CD14-positive monocyte (primary cell): ENCODE data around the gene TMEM30B. TPM values are rescaled to one million over a fixed set of nuclear protein-coding genes. Genes with fewer than 3 reads are reported as not detected.

ENCODE experiments used
- DNase-seq, 3 donors: peaks; one replicate each; pipeline ENCODE4 v3.0.0-alpha.2; 2011 to 2022
- H2AFZ ChIP-seq: 2 replicates; pipeline ENCODE4 v1.6.0; 2012; ENCODE audit warnings: mild to moderate bottlenecking, low read depth, low read length, inconsistent platforms; ENCODE audit not compliant: insufficient read depth, poor library complexity, severe bottlenecking
- H3K27ac ChIP-seq, 2 donors: 1 replicate in 1 of 2; 2 replicates in 1 of 2; pipeline ENCODE4 v1.5.1; 2012 to 2013; ENCODE audit warnings: low read length in 2 of 2, control low read depth in 1 of 2, inconsistent platforms in 1 of 2, low read depth in 1 of 2, mild to moderate bottlenecking in 1 of 2
- H3K27me3 ChIP-seq, 2 donors: one replicate each; pipeline versions ENCODE4 v1.6.0 to v1.6.1; 2011 to 2013; ENCODE audit warnings: low read length in 2 of 2; ENCODE audit not compliant: control insufficient read depth in 2 of 2, insufficient read depth in 2 of 2
- H3K36me3 ChIP-seq, 2 donors: replicated peaks in 1 of 2; 1 replicate in 1 of 2; 2 replicates in 1 of 2; pipeline versions ENCODE4 v1.5.1 to v1.6.1; 2012 to 2013; ENCODE audit warnings: low read length in 2 of 2, control low read depth in 1 of 2, inconsistent platforms in 1 of 2, mild to moderate bottlenecking in 1 of 2; ENCODE audit not compliant: insufficient read depth in 2 of 2, control insufficient read depth in 1 of 2
- H3K4me1 ChIP-seq, 2 donors: 1 replicate in 1 of 2; 2 replicates in 1 of 2; pipeline versions ENCODE4 v1.5.1 to v1.6.1; 2012 to 2013; ENCODE audit warnings: low read length in 2 of 2, control low read depth in 1 of 2, inconsistent platforms in 1 of 2, mild to moderate bottlenecking in 1 of 2, moderate library complexity in 1 of 2; ENCODE audit not compliant: insufficient read depth in 2 of 2, control insufficient read depth in 1 of 2
- H3K4me2 ChIP-seq: replicated peaks from 2 replicates; pipeline ENCODE3; 2012; ENCODE audit warnings: low read length, moderate library complexity, mild to moderate bottlenecking; ENCODE audit not compliant: poor library complexity, severe bottlenecking; ENCODE audit errors: extremely low read depth
- H3K4me3 ChIP-seq, 3 experiments: fragments of 200-600 bp in 1 of 3; sonication (generic) in 1 of 3; replicated peaks in 1 of 3; 1 replicate in 2 of 3; 2 replicates in 1 of 3; pipeline ENCODE4 v1.5.1; 2011 to 2013; ENCODE audit warnings: low read length in 3 of 3, mild to moderate bottlenecking in 3 of 3, control low read depth in 2 of 3, low read depth in 2 of 3, inconsistent platforms in 1 of 3, moderate library complexity in 1 of 3
- H3K79me2 ChIP-seq: 2 replicates; pipeline ENCODE4 v1.6.0; 2012; ENCODE audit warnings: mild to moderate bottlenecking, control low read depth, inconsistent platforms, low read length, moderate library complexity; ENCODE audit not compliant: insufficient read depth
- H3K9ac ChIP-seq: 2 replicates; pipeline ENCODE4 v1.6.0; 2017; ENCODE audit warnings: low read length, mild to moderate bottlenecking; ENCODE audit not compliant: insufficient read depth, poor library complexity, severe bottlenecking
- H3K9me3 ChIP-seq, 2 donors: replicated peaks in 1 of 2; 1 replicate in 1 of 2; 2 replicates in 1 of 2; pipeline versions ENCODE4 v1.5.1 to v1.6.1; 2012 to 2013; ENCODE audit warnings: low read length in 2 of 2, control low read depth in 1 of 2; ENCODE audit not compliant: control insufficient read depth in 1 of 2, insufficient read depth in 1 of 2
- H4K20me1 ChIP-seq: 2 replicates; pipeline ENCODE4 v1.6.0; 2012; ENCODE audit warnings: mild to moderate bottlenecking, low read length, control low read depth, moderate library complexity; ENCODE audit not compliant: insufficient read depth
- H3K27ac Mint-ChIP-seq, 7 donors: one replicate each; pipeline ENCODE4 v1.8.0; 2020; ENCODE audit warnings: mild to moderate bottlenecking in 7 of 7, mixed read lengths in 7 of 7, moderate library complexity in 6 of 7, inconsistent platforms in 2 of 7
- H3K27me3 Mint-ChIP-seq, 3 donors: one replicate each; pipeline ENCODE4 v1.8.0; 2021 to 2022; ENCODE audit warnings: low read depth in 3 of 3, mild to moderate bottlenecking in 3 of 3, mixed read lengths in 3 of 3, moderate library complexity in 3 of 3, inconsistent platforms in 1 of 3
- H3K36me3 Mint-ChIP-seq, 2 donors: one replicate each; pipeline ENCODE4 v1.8.0; 2020; ENCODE audit warnings: mixed read lengths in 2 of 2, inconsistent platforms in 1 of 2, mild to moderate bottlenecking in 1 of 2
- H3K4me1 Mint-ChIP-seq: one replicate; pipeline ENCODE4 v1.8.0; 2020; ENCODE audit warnings: mild to moderate bottlenecking, mixed read lengths
- H3K4me3 Mint-ChIP-seq, 2 donors: one replicate each; pipeline ENCODE4 v1.8.0; 2020; ENCODE audit warnings: mild to moderate bottlenecking in 2 of 2, mixed read lengths in 2 of 2, moderate library complexity in 1 of 2
- H3K9me3 Mint-ChIP-seq, 7 donors: one replicate each; pipeline ENCODE4 v1.8.0; 2020 to 2022; ENCODE audit warnings: mixed read lengths in 7 of 7, mild to moderate bottlenecking in 6 of 7, moderate library complexity in 6 of 7, inconsistent platforms in 2 of 7
- WGBS: methylation state at CpG from one replicate; pipeline ENCODE4 v1.1.5; 2013; ENCODE audit warnings: missing lambda C conversion rate; ENCODE audit not compliant: insufficient coverage; 5-methylcytosine and 5-hydroxymethylcytosine counted together
- intact Hi-C, 2 donors: fragments of 100-400 bp; cut with micrococcal nuclease; formaldehyde crosslinking; loops; one replicate each; pipeline versions ENCODE4 v1.15.0 to v1.15.1; 2023
- polyA plus RNA-seq, 3 donors: library from polyadenylated mRNA; depleted of rRNA in 1 of 3; unstranded in 2 of 3; stranded (reverse) in 1 of 3; fragments of 300-500 nt in 2 of 3; fragments of >200 nt in 1 of 3; fragmentation: Illumina TruSeq in 2 of 3; gene quantifications; 1 replicate in 2 of 3; 2 replicates in 1 of 3; pipeline ENCODE4 v1.2.3, GENCODE V29; 2012 to 2021
- TF ChIP-seq, protein P1 (sequence below): fragments of 200-600 bp; IDR thresholded peaks from one replicate; pipeline ENCODE4 v1.8.0; 2022; ENCODE audit warnings: antibody characterized with exemption, mild to moderate bottlenecking

Gene TMEM30B
- polyA plus RNA-seq, 3 donors, result not detected

DNA sequence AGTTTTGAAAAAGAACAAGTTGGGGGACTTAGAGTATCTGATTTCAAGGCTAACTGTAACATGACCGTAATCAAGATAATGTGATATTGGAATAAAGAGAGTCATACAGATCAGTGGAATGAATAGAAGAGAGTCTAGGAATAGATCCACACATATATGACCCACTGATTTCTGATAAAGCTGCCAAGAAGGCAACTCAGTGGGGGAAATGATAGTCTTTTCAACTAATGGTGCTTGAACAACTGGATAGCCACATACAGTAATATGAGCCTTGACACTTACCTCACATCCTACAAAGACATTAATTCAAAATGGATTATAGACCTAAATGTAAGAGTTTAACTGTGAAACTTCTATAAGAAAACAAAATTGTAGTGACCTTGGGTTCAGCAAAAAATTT, 44.0 kb upstream of the TMEM30B start:
- Histone ChIP-seq H3K27me3 (peaks cover 4 to 11% of the 10 kb centered on the region in 2 donors), H3K4me1 (peaks cover 35 to 40% of the 10 kb centered on the region in 2 donors), H2AFZ (no peak overlapping the region), H3K9me3 (no peaks in the 10 kb centered on the region), H3K36me3 (no peaks in the 10 kb centered on the region), H3K4me3 (no peak overlapping the region), H3K79me2 (peaks cover 31% of the 10 kb centered on the region), H4K20me1 (no peaks in the 10 kb centered on the region), H3K9ac (no peak overlapping the region), H3K4me2 (no peak overlapping the region), H3K27ac (no peak overlapping the region)
- Mint-ChIP-seq H3K36me3 (peaks cover 0 to 11% of the 10 kb centered on the region in 2 donors), H3K27ac (no peak overlapping the region), H3K27me3 (peaks cover 12 to 17% (median 16%) of the 10 kb centered on the region in 3 donors), H3K4me1 (peaks cover 46% of the 10 kb centered on the region), H3K9me3 (peaks cover 0 to 4% (median 0%) of the 10 kb centered on the region in 7 donors), H3K4me3 (no peak overlapping the region)
- WGBS, result no CpG with 5 or more reads among the region's 1 CpG
- TF ChIP-seq, protein P1, sequence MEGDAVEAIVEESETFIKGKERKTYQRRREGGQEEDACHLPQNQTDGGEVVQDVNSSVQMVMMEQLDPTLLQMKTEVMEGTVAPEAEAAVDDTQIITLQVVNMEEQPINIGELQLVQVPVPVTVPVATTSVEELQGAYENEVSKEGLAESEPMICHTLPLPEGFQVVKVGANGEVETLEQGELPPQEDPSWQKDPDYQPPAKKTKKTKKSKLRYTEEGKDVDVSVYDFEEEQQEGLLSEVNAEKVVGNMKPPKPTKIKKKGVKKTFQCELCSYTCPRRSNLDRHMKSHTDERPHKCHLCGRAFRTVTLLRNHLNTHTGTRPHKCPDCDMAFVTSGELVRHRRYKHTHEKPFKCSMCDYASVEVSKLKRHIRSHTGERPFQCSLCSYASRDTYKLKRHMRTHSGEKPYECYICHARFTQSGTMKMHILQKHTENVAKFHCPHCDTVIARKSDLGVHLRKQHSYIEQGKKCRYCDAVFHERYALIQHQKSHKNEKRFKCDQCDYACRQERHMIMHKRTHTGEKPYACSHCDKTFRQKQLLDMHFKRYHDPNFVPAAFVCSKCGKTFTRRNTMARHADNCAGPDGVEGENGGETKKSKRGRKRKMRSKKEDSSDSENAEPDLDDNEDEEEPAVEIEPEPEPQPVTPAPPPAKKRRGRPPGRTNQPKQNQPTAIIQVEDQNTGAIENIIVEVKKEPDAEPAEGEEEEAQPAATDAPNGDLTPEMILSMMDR, result no peak
- intact Hi-C loops, result no loop called here
- DNase-seq, result no peak

DNA sequence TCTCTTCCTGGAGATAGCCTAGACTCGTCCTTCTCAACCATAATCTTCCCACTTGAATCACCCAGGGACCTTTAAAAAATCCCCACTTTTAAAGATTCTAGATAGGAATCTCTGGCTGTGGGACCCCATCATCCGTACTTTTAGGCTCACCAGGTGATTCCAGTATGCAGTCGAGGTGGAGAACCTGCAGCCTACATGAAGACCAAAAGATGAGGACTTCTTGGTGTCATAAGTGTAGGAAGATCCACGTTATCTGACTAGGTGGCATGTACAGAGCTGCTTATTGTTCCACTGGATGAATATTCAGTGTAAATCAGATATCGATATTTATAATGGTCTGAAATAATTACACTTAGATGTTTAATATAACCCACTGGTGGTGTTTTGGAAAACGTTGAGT, 42.8 kb upstream of the TMEM30B start:
- WGBS, result 100% methylated on average over 3 of the region's 6 CpGs
- Mint-ChIP-seq H3K4me1 (peaks cover 34% of the 10 kb centered on the region), H3K27ac (no peak overlapping the region), H3K36me3 (peaks cover 0 to 11% of the 10 kb centered on the region in 2 donors), H3K9me3 (peaks cover 0 to 4% (median 0%) of the 10 kb centered on the region in 7 donors), H3K27me3 (peaks cover 12 to 17% (median 16%) of the 10 kb centered on the region in 3 donors), H3K4me3 (peak overlapping the region; percentile 12 to 53)
- H4K20me1 ChIP-seq, result no peaks in the 10 kb centered on the region
- H3K27ac ChIP-seq, result no peak overlapping the region
- H3K79me2 ChIP-seq, result peaks cover 31% of the 10 kb centered on the region
- no peak for DNase-seq
- no peak overlapping the region for H3K9ac ChIP-seq
- H3K27me3 ChIP-seq, result peaks cover 4 to 11% of the 10 kb centered on the region in 2 donors
- no peak overlapping the region for H3K4me2 ChIP-seq
- intact Hi-C loops, result loop anchor here in 1 of 2 donors (5.0 kb wide), 1 partner anchor 113 kb away; no protein-coding TSS in a partner anchor
- TF ChIP-seq, protein P1, result no peak
- no peak overlapping the region for H3K4me3 ChIP-seq
- H3K36me3 ChIP-seq, result no peaks in the 10 kb centered on the region
- H3K9me3 ChIP-seq, result no peaks in the 10 kb centered on the region
- H2AFZ ChIP-seq, result no peak overlapping the region
- peaks cover 23 to 29% of the 10 kb centered on the region in 2 donors for H3K4me1 ChIP-seq
